K562 (cell line): ENCODE measurements around the gene JSRP1. TPM values are rescaled to one million over a fixed set of nuclear protein-coding genes. Genes with fewer than 3 reads are reported as not detected.

ENCODE experiments used
- ATAC-seq: fragments of 200-7000 bp; cut with Tn5 transposase; 3 replicates; pipeline ENCODE4 v1.9.1; 2020; ENCODE audit warnings: moderate library complexity
- BruUV-seq: library from RNA; stranded (reverse); fragments of 400-500 nt; replicated peaks from 2 replicates; lab custom pipeline; 2021; lab: Mats Ljungman, UMichigan
- CTCF ChIA-PET: fragments of 300-600 bp; formaldehyde crosslinking; extraction: SDS; loops from one replicate; lab custom pipeline; 2021; ENCODE audit warnings: low intra/inter-chr PET ratio; lab: Yijun Ruan, JAX
- POLR2A ChIA-PET: fragments of 300-600, 350-650 bp; sonication (Branson Sonifier 250); formaldehyde crosslinking; extraction: SDS; loops from one replicate; lab custom pipeline; 2021; ENCODE audit warnings: antibody characterized with exemption, inconsistent platforms; lab: Yijun Ruan, JAX
- DNase-seq, 4 experiments: peaks; one replicate each; pipeline versions ENCODE4 v3.0.0 to v3.0.0-alpha.2; 2011 to 2018; ENCODE audit warnings: low spot score in 3 of 4, mixed read lengths in 3 of 4; ENCODE audit errors: extremely low read depth in 1 of 4
- FAIRE-seq: peaks from 2 replicates; lab custom pipeline; 2011; peaks lifted over from hg19 to GRCh38; lab: Jason Lieb, UNC
- H2AFZ ChIP-seq: 2 replicates; pipeline ENCODE4 v1.6.0; 2011; ENCODE audit warnings: low read depth, low read length, control low read depth, inconsistent platforms
- H3K27ac ChIP-seq: fragments of 200-600 bp; 3 replicates; pipeline ENCODE4 v1.8.0; 2011; ENCODE audit warnings: low read depth, mild to moderate bottlenecking, control low read depth, inconsistent platforms, low read length, moderate library complexity, mixed read lengths; ENCODE audit errors: extremely low read depth
- H3K27me3 ChIP-seq, 2 experiments: fragments of 300-600 bp in 1 of 2; 2 replicates in 1 of 2; 3 replicates in 1 of 2; pipeline versions ENCODE4 v1.6.0 to v1.8.0; 2011; ENCODE audit warnings: inconsistent platforms in 2 of 2, low read length in 2 of 2, mild to moderate bottlenecking in 1 of 2, mixed read lengths in 1 of 2, moderate library complexity in 1 of 2; ENCODE audit not compliant: control insufficient read depth in 2 of 2, insufficient read depth in 2 of 2
- H3K36me3 ChIP-seq: fragments of 300-600 bp; 3 replicates; pipeline ENCODE4 v1.8.0; 2011; ENCODE audit warnings: mild to moderate bottlenecking, low read length, inconsistent platforms; ENCODE audit not compliant: control insufficient read depth, insufficient read depth
- H3K4me1 ChIP-seq, 2 experiments: fragments of 200-600 bp in 1 of 2; replicated peaks in 1 of 2; 2 replicates in 1 of 2; 3 replicates in 1 of 2; pipeline versions ENCODE4 v1.5.1 to v1.8.0; 2011; ENCODE audit warnings: inconsistent platforms in 2 of 2, low read length in 2 of 2, mild to moderate bottlenecking in 1 of 2, mixed read lengths in 1 of 2, moderate library complexity in 1 of 2; ENCODE audit not compliant: control insufficient read depth in 2 of 2, insufficient read depth in 2 of 2
- H3K4me2 ChIP-seq: 2 replicates; pipeline ENCODE4 v1.6.1; 2011; ENCODE audit warnings: low read length, control low read depth, inconsistent platforms, mixed read lengths; ENCODE audit not compliant: insufficient read depth
- H3K4me3 ChIP-seq: fragments of 200-600 bp; sonication (generic), shearing (Covaris generic); 2 replicates; pipeline ENCODE4 v1.5.1; 2016; ENCODE audit warnings: control low read depth, inconsistent platforms
- H3K79me2 ChIP-seq: fragments of 200-600 bp; 3 replicates; pipeline ENCODE4 v1.8.0; 2011; ENCODE audit warnings: low read length, inconsistent platforms; ENCODE audit not compliant: control insufficient read depth, insufficient read depth
- H3K9ac ChIP-seq, 2 experiments: 2 replicates each; pipeline versions ENCODE4 v1.6.0 to v1.6.1; 2011; ENCODE audit warnings: low read depth in 2 of 2, low read length in 2 of 2, control low read depth in 1 of 2, inconsistent platforms in 1 of 2, mild to moderate bottlenecking in 1 of 2, mixed read lengths in 1 of 2; ENCODE audit not compliant: insufficient read depth in 1 of 2
- H3K9me1 ChIP-seq: one replicate; pipeline ENCODE4 v1.6.0; 2011; ENCODE audit warnings: inconsistent platforms, mild to moderate bottlenecking, low read length, moderate library complexity; ENCODE audit not compliant: control insufficient read depth, insufficient read depth
- H3K9me3 ChIP-seq: replicated peaks from 2 replicates; pipeline ENCODE4 v1.5.1; 2011; ENCODE audit warnings: low read depth, low read length, inconsistent platforms; ENCODE audit not compliant: control insufficient read depth, insufficient read depth
- H4K20me1 ChIP-seq: replicated peaks from 2 replicates; pipeline ENCODE4 v1.6.1; 2011; ENCODE audit warnings: low read length, inconsistent platforms, mixed read lengths; ENCODE audit not compliant: control insufficient read depth, insufficient read depth
- E2F6 ChIP-seq, 2 experiments: IDR thresholded peaks; 2 replicates each; pipeline ENCODE4 v1.6.1; 2011; ENCODE audit warnings: borderline replicate concordance in 1 of 2, control low read depth in 1 of 2, low read depth in 1 of 2, low read length in 1 of 2, mild to moderate bottlenecking in 1 of 2, mixed read lengths in 1 of 2, moderate library complexity in 1 of 2; ENCODE audit not compliant: insufficient read depth in 1 of 2, insufficient read length in 1 of 2, poor library complexity in 1 of 2, severe bottlenecking in 1 of 2; ENCODE audit errors: extremely low read depth in 1 of 2
- SRSF1 ChIP-seq: fragments of 200-400 bp; formaldehyde crosslinking; IDR thresholded peaks from 2 replicates; pipeline ENCODE4 v1.6.1; 2017; ENCODE audit warnings: mild to moderate bottlenecking, low read depth, low read length, moderate library complexity
- ZBTB40 ChIP-seq, 2 experiments: fragments of 450-650 bp in 1 of 2; sonication (generic) in 1 of 2; formaldehyde crosslinking in 1 of 2; IDR thresholded peaks; 2 replicates each; pipeline versions ENCODE4 v1.7.1 to v1.9.0; 2016 to 2022; ENCODE audit warnings: inconsistent platforms in 1 of 2, mild to moderate bottlenecking in 1 of 2, missing genetic modification reagents in 1 of 2
- ZNF695 ChIP-seq: fragments of 450-650 bp; formaldehyde crosslinking; IDR thresholded peaks from 2 replicates; pipeline ENCODE4 v1.4.0; 2020; ENCODE audit warnings: mild to moderate bottlenecking, moderate library complexity
- ZNF740 ChIP-seq, 3 experiments: fragments of 200-800 bp in 1 of 3; sonication (Bioruptor generic) in 1 of 3; sonication (generic) in 1 of 3; formaldehyde crosslinking in 1 of 3; IDR thresholded peaks; 2 replicates each; pipeline versions ENCODE4 v1.6.1 to v1.8.0; 2016 to 2022; ENCODE audit warnings: mild to moderate bottlenecking in 2 of 3, missing compliant biosample characterization in 2 of 3, missing genetic modification characterization in 2 of 3, missing genetic modification reagents in 1 of 3
- WGBS: fragments of 100-300 bp; shearing (Covaris generic); methylation state at CpG from one replicate; pipeline ENCODE4 v1.1.6; 2016; ENCODE audit warnings: low coverage, mixed read lengths; ENCODE audit not compliant: insufficient coverage; ENCODE audit errors: missing lambda C conversion rate; 5-methylcytosine and 5-hydroxymethylcytosine counted together
- in situ Hi-C: fragments of 300-500 bp; cut with MboI; formaldehyde crosslinking; loops from 4 replicates; pipeline ENCODE4 v1.15.0; 2018; ENCODE audit warnings: inconsistent platforms, mixed read lengths
- intact Hi-C: fragments of 100-400 bp; cut with micrococcal nuclease; formaldehyde crosslinking; loops from 2 replicates; pipeline ENCODE4 v1.14.2; 2022
- polyA plus RNA-seq, 8 experiments: library from polyadenylated mRNA; depleted of rRNA in 4 of 8; stranded (reverse) in 5 of 8; unstranded in 3 of 8; fragments of >200 nt; fragmentation: Nextera tagmentation in 2 of 8; fragmentation: Illumina TruSeq in 1 of 8; extraction: Ambion mirVana in 2 of 8; extraction: Trizol in 1 of 8; gene quantifications; 2 replicates each; pipeline versions ENCODE4 v1.2.1 to v1.2.3, GENCODE V29; 2011 to 2014; ENCODE audit warnings: inconsistent platforms in 1 of 8, missing spikeins in 1 of 8
- total RNA-seq, 7 experiments: library from RNA; depleted of rRNA in 6 of 7; stranded (reverse); fragments of >200 nt in 6 of 7; fragmentation: Illumina TruSeq in 2 of 7; extraction: Trizol in 2 of 7; gene quantifications; 2 replicates each; pipeline versions ENCODE4 v1.2.1 to v1.2.3, GENCODE V29; 2011 to 2021; ENCODE audit warnings: low replicate concordance in 1 of 7

JSRP1 gene
- total and polyA plus RNA-seq, 9 of the 15 experiments (the other 6 are each of a cell fraction or from before 2014, with no cell fraction given) = 0.08 to 1.2 (median 0.51) TPM; not detected in 4

- TF ChIP-seq ZNF740 (CRISPR knock-in tag; IDR thresholded peaks at IDR 0.05) = no peak
- TF ChIP-seq ZNF740 (tag; IDR thresholded peaks at IDR 0.05) = no peak
- no peak for TF ChIP-seq SRSF1
These were observed 14.4 kb upstream of the JSRP1 start (continued) for GRCh38 chr19:2270423-2271233.

- Histone ChIP-seq H3K4me3 (peak overlapping the region; percentile 91), H3K9me1 (peaks cover 5% of the 10 kb centered on the region), H3K79me2 (peaks cover 64% of the 10 kb centered on the region), H2AFZ (no peak overlapping the region), H3K9me3 (no peaks in the 10 kb centered on the region), H3K4me1 (peaks cover 25 to 78% of the 10 kb centered on the region in 2 experiments), H3K27me3 (no peaks in the 10 kb centered on the region), H3K4me2 (peak overlapping the region; percentile 84; the same call in 1 of the 2 replicates), H3K9ac (peak overlapping the region; percentile 92 to 98), H3K36me3 (peaks cover 34% of the 10 kb centered on the region), H3K27ac (peak overlapping the region; percentile 94), H4K20me1 (peaks cover 47% of the 10 kb centered on the region)
- 2% methylated on average over 12 of the region's 30 CpGs for WGBS
- POLR2A ChIA-PET = interaction anchor here (0.5 to 7.0 kb wide), 19 partner anchors 8 to 305 kb away, joined by 3 to 86 read pairs (median 4); partner anchors contain the start of genes AMH, PEAK3 and PLEKHJ1
- intact Hi-C loops (no loop called here), in situ Hi-C loops (loop anchor here (5.0 kb wide), 1 partner anchor 33 kb away; the partner anchor contains the start of genes PLEKHJ1 and SF3A2)
- DNase-seq = peak; percentile 57 to 65 (median 62)
- FAIRE-seq = no peak
- ATAC-seq = peak; percentile 13
- CTCF ChIA-PET = no interaction called here
- no TSS peak for BruUV-seq
- TF ChIP-seq ZBTB40 (IDR thresholded peaks at IDR 0.05) = no peak
- TF ChIP-seq ZBTB40 (CRISPR knock-in tag; IDR thresholded peaks at IDR 0.05) = no peak
- peak in 1 of 2 experiments; percentile 26 for TF ChIP-seq E2F6 (IDR thresholded peaks at IDR 0.05; ENCODE audit: borderline replicate concordance in 1 of 2, extremely low read depth in 1 of 2, insufficient read depth in 1 of 2, insufficient read length in 1 of 2, low read depth in 1 of 2, low read length in 1 of 2, poor library complexity in 1 of 2, severe bottlenecking in 1 of 2)
- no peak for TF ChIP-seq ZNF695
These were observed 13.9 kb upstream of the JSRP1 start for GRCh38 chr19:2270157-2270422.
